Measurements from ENCODE around the gene BST1. TPM values are rescaled to one million over a fixed set of nuclear protein-coding genes. Genes with fewer than 3 reads are reported as not detected.

Gene BST1
- total and polyA plus RNA-seq, 2 donors (not counting 3 experiments of a cell fraction or from before 2014, with no cell fraction given): 10.7 to 14.0 TPM

GRCh38 chr4:15706646-15707362 lies 3.9 kb downstream of the BST1 start:
- H3K9ac ChIP-seq (replicated peaks; ENCODE audit: extremely low read depth, insufficient read depth, low read length): no peak overlapping the region
- H3K9me1 ChIP-seq (replicated peaks; ENCODE audit: control insufficient read depth, extremely low read depth, insufficient read depth, low read length): no peaks in the 10 kb centered on the region
- H3K36me3 ChIP-seq (ENCODE audit: control insufficient read depth in 2 of 2, extremely low read depth in 1 of 2, insufficient read depth in 2 of 2, low read length in 2 of 2): no peaks in the 10 kb centered on the region
- CTCF ChIA-PET: interaction anchor here (0.6 kb wide), 1 partner anchor 22 kb away, joined by 3 read pairs; no protein-coding TSS in a partner anchor
- dilution Hi-C loops (cut with MboI; ENCODE audit: extremely low pct_ligation_motif_present, low sequenced_read_pairs): no loop called here
- no peak overlapping the region for H3K4me2 ChIP-seq (ENCODE audit: insufficient read depth, low read length)
- H3K79me2 ChIP-seq (ENCODE audit: control insufficient read depth, insufficient read depth, low read length): no peaks in the 10 kb centered on the region
- POLR2A ChIA-PET: no interaction called here
- TF ChIP-seq CTCF (IDR thresholded peaks at IDR 0.05; ENCODE audit: extremely low read depth in 1 of 2, insufficient read depth in 1 of 2, low read depth in 1 of 2, low read length in 2 of 2): no peak
- no peak for TF ChIP-seq EZH2 (IDR thresholded peaks at IDR 0.05; ENCODE audit: borderline replicate concordance, low read depth, low read length, severe bottlenecking)
- TF ChIP-seq MYC (IDR thresholded peaks at IDR 0.05; ENCODE audit: low read depth, low read length): no peak
- no peak for TF ChIP-seq POLR2A (IDR thresholded peaks at IDR 0.05; ENCODE audit: low read depth, low read length)
- TF ChIP-seq FOS (IDR thresholded peaks at IDR 0.05; ENCODE audit: borderline replicate concordance, insufficient read depth, low read length): no peak
- TF ChIP-seq POLR2AphosphoS5 (IDR thresholded peaks at IDR 0.05; ENCODE audit: insufficient read depth, low read depth, low read length): no peak
- no peak for TF ChIP-seq MAX (IDR thresholded peaks at IDR 0.05; ENCODE audit: insufficient read depth, insufficient read length)
- H3K4me3 ChIP-seq (replicated peaks in 1 of 3; ENCODE audit: insufficient read depth in 1 of 3, low read depth in 1 of 3, low read length in 3 of 3): no peak overlapping the region
- no peaks in the 10 kb centered on the region for H4K20me1 ChIP-seq (replicated peaks; ENCODE audit: control insufficient read depth, extremely low read depth, insufficient read depth, low read length)
- no peaks in the 10 kb centered on the region for H3K9me3 ChIP-seq (replicated peaks; ENCODE audit: control insufficient read depth, insufficient read depth, low read length)
- FAIRE-seq: no peak
- H3K4me1 ChIP-seq (ENCODE audit: control insufficient read depth, extremely low read depth, insufficient read depth, low read length): peaks cover 5% of the 10 kb centered on the region
- no peak for DNase-seq (ENCODE audit: low read depth, low spot score)
- no TSS peak for BruUV-seq (replicated peaks)
- intact Hi-C loops (cut with micrococcal nuclease): no loop called here
- H2AFZ ChIP-seq (ENCODE audit: low read depth, low read length): no peak overlapping the region
- H3K27me3 ChIP-seq (ENCODE audit: control insufficient read depth in 2 of 2, insufficient read depth in 2 of 2, low read length in 2 of 2): no peaks in the 10 kb centered on the region
- no peak overlapping the region for H3K27ac ChIP-seq (ENCODE audit: insufficient read depth, low read depth, low read length)
